ENCODE results near the gene UTP3.
A peak's percentile ranks its signal among the peaks of the same experiment; 100 is the strongest.
"Not testable (repeated sequence)": the region's sequence is repeated elsewhere in the genome, so short reads cannot be mapped to it uniquely, and the experiment has no call there.

The UTP3 gene

GRCh38 chr4:70718811-70719604 lies 30.7 kb downstream of the UTP3 start:
- H3K27me3 ChIP-seq = no peaks in the 10 kb centered on the region
- intact Hi-C loops (cut with DNase I; ENCODE audit: low total_unique reads) = no loop called here
- no peaks in the 10 kb centered on the region for H3K36me3 ChIP-seq
- H3K9me3 ChIP-seq = no peaks in the 10 kb centered on the region
- H3K4me1 ChIP-seq = peaks cover 0 to 15% (median 0%) of the 10 kb centered on the region in 4 donors
- DNase-seq = no peak
- H3K27ac ChIP-seq = no peak overlapping the region
- TF ChIP-seq, protein P1, sequence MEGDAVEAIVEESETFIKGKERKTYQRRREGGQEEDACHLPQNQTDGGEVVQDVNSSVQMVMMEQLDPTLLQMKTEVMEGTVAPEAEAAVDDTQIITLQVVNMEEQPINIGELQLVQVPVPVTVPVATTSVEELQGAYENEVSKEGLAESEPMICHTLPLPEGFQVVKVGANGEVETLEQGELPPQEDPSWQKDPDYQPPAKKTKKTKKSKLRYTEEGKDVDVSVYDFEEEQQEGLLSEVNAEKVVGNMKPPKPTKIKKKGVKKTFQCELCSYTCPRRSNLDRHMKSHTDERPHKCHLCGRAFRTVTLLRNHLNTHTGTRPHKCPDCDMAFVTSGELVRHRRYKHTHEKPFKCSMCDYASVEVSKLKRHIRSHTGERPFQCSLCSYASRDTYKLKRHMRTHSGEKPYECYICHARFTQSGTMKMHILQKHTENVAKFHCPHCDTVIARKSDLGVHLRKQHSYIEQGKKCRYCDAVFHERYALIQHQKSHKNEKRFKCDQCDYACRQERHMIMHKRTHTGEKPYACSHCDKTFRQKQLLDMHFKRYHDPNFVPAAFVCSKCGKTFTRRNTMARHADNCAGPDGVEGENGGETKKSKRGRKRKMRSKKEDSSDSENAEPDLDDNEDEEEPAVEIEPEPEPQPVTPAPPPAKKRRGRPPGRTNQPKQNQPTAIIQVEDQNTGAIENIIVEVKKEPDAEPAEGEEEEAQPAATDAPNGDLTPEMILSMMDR (IDR thresholded peaks at IDR 0.05) = no peak
- H3K4me3 ChIP-seq = no peak overlapping the region

GRCh38 chr4:70721747-70722146 lies 33.4 kb downstream of the UTP3 start, which contains the start of gene RUFY3:
Gene RUFY3, plus strand, starts transcription at chr4:70721964. Its CDS starts 610 bp downstream, at chr4:70722574.
- intact Hi-C loops (cut with DNase I; ENCODE audit: low total_unique reads) = loop anchor here (5.0 kb wide), 1 partner anchor 511 kb away; no protein-coding TSS in a partner anchor
- peak; percentile 59 to 73 for DNase-seq
- H3K9me3 ChIP-seq = no peaks in the 10 kb centered on the region
- peaks cover 0 to 34% (median 3%) of the 10 kb centered on the region in 4 donors for H3K4me1 ChIP-seq
- H3K27ac ChIP-seq = peak within 1 kb of the TSS; percentile 73 to 76
- peak within 1 kb of the TSS; percentile 53 to 55 for H3K4me3 ChIP-seq
- no peaks in the 10 kb centered on the region for H3K27me3 ChIP-seq
- no peaks in the 10 kb centered on the region for H3K36me3 ChIP-seq
- TF ChIP-seq, protein P1 (IDR thresholded peaks at IDR 0.05) = no peak

DNA sequence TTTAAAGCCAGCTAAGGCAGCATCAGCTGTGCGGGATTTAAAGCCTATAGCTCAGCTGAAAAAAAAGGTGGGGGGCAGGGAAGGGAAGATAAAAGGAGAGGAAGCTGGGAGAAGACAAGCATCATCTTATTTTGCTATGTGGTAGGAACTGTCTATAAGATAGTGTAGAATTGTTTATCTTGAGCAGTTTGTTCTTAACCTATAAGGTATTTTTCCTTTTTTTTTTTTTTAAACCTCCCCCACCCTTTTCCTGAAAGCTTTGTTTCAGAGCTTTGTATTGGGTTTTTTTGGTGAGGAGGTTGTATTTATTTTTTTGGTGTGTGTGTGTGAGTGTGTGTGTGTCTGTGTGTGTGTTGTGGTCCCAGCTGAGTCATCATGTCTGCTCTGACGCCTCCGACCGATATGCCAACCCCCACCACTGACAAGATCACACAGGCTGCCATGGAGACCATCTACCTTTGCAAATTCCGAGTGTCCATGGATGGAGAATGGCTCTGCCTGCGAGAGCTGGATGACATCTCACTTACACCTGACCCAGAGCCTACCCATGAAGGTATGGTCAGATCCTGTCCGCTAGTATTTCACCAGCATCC lies 34.0 kb downstream of the UTP3 start:
- H3K27me3 ChIP-seq = no peaks in the 10 kb centered on the region
- H3K4me3 ChIP-seq = peak overlapping the region; percentile 53 to 55
- H3K9me3 ChIP-seq = no peaks in the 10 kb centered on the region
- H3K36me3 ChIP-seq = no peaks in the 10 kb centered on the region
- peak overlapping the region; percentile 73 to 76 for H3K27ac ChIP-seq
- DNase-seq = no peak
- TF ChIP-seq, protein P1 (IDR thresholded peaks at IDR 0.05) = no peak
- peaks cover 0 to 34% (median 3%) of the 10 kb centered on the region in 4 donors for H3K4me1 ChIP-seq
- intact Hi-C loops (cut with DNase I; ENCODE audit: low total_unique reads) = loop anchor here (5.0 kb wide), 1 partner anchor 510 kb away; no protein-coding TSS in a partner anchor

DNA sequence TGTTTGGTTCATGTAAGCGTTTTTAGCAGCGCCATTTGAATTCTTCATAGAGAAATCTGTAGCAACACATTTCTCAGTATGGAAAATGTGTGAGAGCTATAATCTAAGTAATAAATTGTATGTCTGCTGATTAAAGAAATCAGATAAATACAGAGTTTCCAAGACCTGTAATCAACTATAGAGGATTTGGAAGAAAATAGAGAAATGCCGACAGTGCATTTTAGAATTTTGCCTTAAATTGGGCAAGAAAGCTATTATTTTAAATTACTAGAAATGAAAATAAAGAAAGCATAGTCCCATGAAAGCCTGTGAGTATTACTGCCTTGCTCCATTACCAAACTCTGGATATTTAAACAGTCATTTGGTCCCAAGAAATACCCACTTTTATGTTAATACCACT lies 36.1 kb downstream of the UTP3 start:
- H3K4me1 ChIP-seq = peaks cover 0 to 34% (median 3%) of the 10 kb centered on the region in 4 donors
- no peak for DNase-seq
- no peaks in the 10 kb centered on the region for H3K9me3 ChIP-seq
- no peaks in the 10 kb centered on the region for H3K27me3 ChIP-seq
- H3K27ac ChIP-seq = no peak overlapping the region
- TF ChIP-seq, protein P1 (IDR thresholded peaks at IDR 0.05) = no peak
- H3K4me3 ChIP-seq = no peak overlapping the region
- no peaks in the 10 kb centered on the region for H3K36me3 ChIP-seq
- intact Hi-C loops (cut with DNase I; ENCODE audit: low total_unique reads) = loop anchor here (5.0 kb wide), 1 partner anchor 508 kb away; no protein-coding TSS in a partner anchor

DNA sequence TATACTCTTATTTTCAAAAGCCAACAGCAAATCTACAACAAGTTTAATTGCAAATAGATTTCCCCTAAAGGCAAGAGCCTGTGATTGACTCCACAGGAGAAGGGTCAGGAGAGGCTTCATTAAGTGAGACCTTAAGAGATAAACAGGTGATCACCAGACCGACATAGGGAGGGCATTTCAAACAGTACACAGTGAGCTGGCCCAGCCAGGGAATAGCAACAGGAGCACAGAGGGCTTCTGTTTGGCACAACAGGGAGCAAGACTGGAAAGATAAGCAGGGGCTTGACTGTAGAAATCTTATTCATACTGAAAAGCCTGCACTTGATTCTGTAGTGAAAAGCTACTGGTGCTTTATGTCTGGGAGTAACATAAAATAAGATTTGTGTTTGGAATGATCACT lies 37.3 kb downstream of the UTP3 start:
- H3K9me3 ChIP-seq = no peaks in the 10 kb centered on the region
- no peaks in the 10 kb centered on the region for H3K27me3 ChIP-seq
- peaks cover 0 to 34% (median 3%) of the 10 kb centered on the region in 4 donors for H3K4me1 ChIP-seq
- no peak overlapping the region for H3K4me3 ChIP-seq
- no peaks in the 10 kb centered on the region for H3K36me3 ChIP-seq
- intact Hi-C loops (cut with DNase I; ENCODE audit: low total_unique reads) = no loop called here
- DNase-seq = no peak
- TF ChIP-seq, protein P1 (IDR thresholded peaks at IDR 0.05) = no peak
- H3K27ac ChIP-seq = no peak overlapping the region

DNA sequence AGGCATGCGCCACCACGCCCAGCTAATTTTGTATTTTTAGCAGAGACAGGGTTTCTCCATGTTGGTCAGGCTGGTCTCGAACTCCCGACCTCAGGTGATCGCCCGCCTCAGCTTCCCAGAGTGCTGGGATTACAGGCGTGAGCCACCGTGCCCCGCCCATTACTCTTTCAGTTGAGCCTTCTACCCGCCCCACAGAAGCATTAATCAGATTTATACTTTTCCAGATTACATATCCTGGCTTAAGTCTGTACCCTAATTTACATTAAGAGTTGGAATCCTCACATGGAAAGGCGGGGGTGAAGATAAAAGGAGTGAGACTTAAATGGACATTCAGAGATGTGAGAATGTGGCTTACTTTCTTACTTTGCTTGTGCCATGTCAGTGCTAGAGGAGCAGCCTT lies 38.2 kb downstream of the UTP3 start:
- H3K36me3 ChIP-seq; H3K27me3 ChIP-seq; intact Hi-C loops (cut with DNase I; ENCODE audit: low total_unique reads); H3K4me3 ChIP-seq; H3K9me3 ChIP-seq; DNase-seq; H3K27ac ChIP-seq: not testable (repeated sequence)
- H3K4me1 ChIP-seq = peaks cover 0 to 34% (median 3%) of the 10 kb centered on the region in 4 donors
